ENCODE data around the gene C5orf58. TPM values are rescaled to one million over a fixed set of nuclear protein-coding genes. Genes with fewer than 3 reads are reported as not detected.

Gene C5orf58
- total RNA-seq, 8 experiments from 2014 or later: 0.15 to 15.0 (median 1.7) TPM; not detected in 1

DNA sequence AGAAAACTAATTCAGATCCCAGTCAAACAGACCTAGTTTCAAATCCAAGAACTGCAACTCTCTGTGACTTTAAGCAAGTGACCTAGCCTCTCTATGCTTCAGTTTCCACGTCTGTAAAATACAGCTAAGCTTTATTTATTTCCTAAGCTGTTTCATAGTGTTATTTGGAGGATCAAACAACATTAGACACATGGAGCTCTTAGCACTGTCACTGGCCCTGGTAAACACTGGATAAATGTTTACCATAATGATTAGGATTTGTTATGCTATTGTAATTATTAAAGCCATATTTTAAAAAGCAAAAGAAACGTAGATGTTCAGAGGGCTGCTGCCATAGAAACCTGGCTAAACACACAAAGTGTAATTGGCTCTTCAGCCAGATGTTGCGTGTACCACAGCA, 26.6 kb upstream of the C5orf58 start:
- WGBS, 10 experiments: 0 to 83% (median 35%) methylated on average over 1 to 3 of the region's 3 CpGs; no CpG with 5 or more reads in 1 of the 10 experiments

DNA sequence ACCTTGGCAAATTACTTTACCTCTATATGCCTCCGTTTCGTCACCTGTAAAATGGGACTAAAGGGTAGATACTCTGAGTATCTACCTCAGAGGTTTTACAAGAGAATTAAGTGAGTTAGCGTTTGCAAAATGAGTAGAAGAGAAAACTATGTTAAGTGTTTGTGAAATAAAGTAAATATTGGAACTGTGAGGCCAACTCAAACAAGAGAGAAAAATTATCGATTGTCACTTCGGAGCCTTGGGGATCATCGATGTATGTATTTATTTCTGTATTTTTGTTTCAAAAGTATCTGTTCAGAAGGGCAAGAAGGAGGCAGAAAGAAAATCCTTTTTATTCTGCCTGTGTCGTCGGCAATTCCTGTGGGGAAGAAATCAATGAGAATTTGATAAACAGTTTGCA, 25.8 kb upstream of the C5orf58 start:
- 49 to 100% (median 78%) methylated on average over 1 to 8 of the region's 8 CpGs for WGBS, 10 experiments
- Histone ChIP-seq H3K4me1 (replicated peaks in 1 of 2) (no peaks in the 10 kb centered on the region), H3K4me3 (no peak overlapping the region), H3K27ac (no peak overlapping the region)
- no peak for ATAC-seq (replicated peaks in 6 of 8)
- in situ Hi-C loops (cut with MboI; ENCODE audit: low pct_unique_long_range_greater_than_20kb in 2 of 9, low sequenced_read_pairs in 9 of 9, unreplicated experiment in 9 of 9): loop anchor here in 2 of 9 experiments (25.0 kb wide), 2 partner anchors 95 to 520 kb away; partner anchors contain the start of gene FOXI1 (in 1 of the 2)

More for the DNA sequence above, 26.6 kb upstream of the C5orf58 start:
- H3K27ac ChIP-seq: no peak overlapping the region
- H3K4me3 ChIP-seq: no peak overlapping the region
- ATAC-seq (replicated peaks in 6 of 8): no peak
- H3K4me1 ChIP-seq (replicated peaks in 1 of 2): no peaks in the 10 kb centered on the region
- in situ Hi-C loops (cut with MboI; ENCODE audit: low pct_unique_long_range_greater_than_20kb in 2 of 9, low sequenced_read_pairs in 9 of 9, unreplicated experiment in 9 of 9): loop anchor here in 2 of 9 experiments (25.0 kb wide), 2 partner anchors 94 to 519 kb away; partner anchors contain the start of gene FOXI1 (in 1 of the 2)

DNA sequence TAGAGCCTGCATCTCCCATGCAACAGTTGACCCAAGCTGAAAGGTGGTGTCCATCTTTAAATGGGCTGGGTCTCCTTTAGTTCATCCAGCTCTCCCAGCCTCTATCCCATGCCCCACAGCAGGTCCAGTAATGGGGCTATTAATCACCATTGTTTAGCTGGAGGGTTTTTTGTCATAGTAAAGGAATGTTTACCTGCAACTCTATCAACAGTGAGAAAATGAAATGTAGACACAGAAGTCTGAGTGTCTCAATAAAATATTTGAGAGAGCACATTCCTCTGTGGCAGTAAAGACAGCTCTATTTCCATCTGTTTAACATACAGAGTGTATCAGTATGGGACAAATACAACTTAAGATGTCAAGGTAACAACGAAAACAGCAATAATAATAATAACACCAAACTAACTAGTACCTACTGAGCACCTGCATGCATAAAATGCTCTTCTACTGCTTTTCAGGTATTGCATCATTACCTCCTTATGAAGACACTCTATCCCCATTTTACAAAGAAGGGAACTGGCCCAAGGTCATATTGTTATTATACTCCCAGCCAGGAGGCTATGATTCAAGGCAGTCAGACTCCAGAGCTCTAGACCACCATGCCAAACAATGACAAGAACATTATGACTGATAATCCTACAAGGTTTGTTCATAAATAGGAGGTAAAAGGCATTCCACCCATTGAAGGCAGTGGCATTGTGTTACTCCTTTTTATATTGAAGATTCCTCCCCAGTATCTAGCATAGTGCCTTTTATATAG, 21.0 kb upstream of the C5orf58 start:
- Histone ChIP-seq H3K4me1 (replicated peaks in 1 of 2) (no peaks in the 10 kb centered on the region), H3K4me3 (no peak overlapping the region), H3K27ac (no peak overlapping the region)
- ATAC-seq (replicated peaks in 6 of 8): peak in 1 of 8 experiments; percentile 21
- 0 to 86% (median 20%) methylated on average over 1 of the region's 1 CpG; no CpG with 5 or more reads in 3 of the 10 experiments for WGBS, 10 experiments
- in situ Hi-C loops (cut with MboI; ENCODE audit: low pct_unique_long_range_greater_than_20kb in 2 of 9, low sequenced_read_pairs in 9 of 9, unreplicated experiment in 9 of 9): loop anchor here in 2 of 9 experiments (25.0 kb wide), 2 partner anchors 99 to 524 kb away; partner anchors contain the start of gene FOXI1 (in 1 of the 2)

DNA sequence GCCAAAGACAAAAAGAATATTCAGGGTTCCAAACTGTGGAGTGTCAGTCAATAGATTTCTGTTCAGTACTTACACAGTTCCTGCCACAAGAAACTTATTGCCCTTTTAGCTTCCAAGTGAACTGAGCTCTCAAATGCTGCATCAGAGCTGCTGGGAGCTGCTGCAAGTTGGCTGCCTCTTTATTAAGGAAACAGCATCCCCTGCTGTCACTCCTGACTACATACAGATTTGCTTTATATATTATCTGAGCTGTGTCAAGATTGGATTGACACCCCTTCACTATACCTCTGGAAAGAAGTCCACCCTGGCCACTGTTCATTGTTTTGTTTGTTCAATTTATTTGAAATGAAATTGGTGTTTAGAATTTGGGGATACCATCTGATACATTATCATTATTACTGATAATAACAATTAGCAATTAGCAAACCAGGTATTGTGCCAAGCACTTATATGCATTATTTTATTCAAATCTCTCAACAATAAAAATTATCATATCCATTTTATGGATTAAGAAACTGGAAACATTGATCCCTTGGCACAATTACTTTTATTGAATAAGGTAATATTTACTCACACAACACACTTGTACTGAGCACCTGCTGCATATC, 16.4 kb upstream of the C5orf58 start:
- Histone ChIP-seq H3K4me1 (replicated peaks in 1 of 2) (peaks cover 16 to 19% of the 10 kb centered on the region in 2 donors), H3K4me3 (no peak overlapping the region), H3K27ac (no peak overlapping the region)
- ATAC-seq (replicated peaks in 6 of 8): peak; percentile 68 to 84 (median 78)
- in situ Hi-C loops (cut with MboI; ENCODE audit: low pct_unique_long_range_greater_than_20kb in 2 of 9, low sequenced_read_pairs in 9 of 9, unreplicated experiment in 9 of 9): loop anchor here in 2 of 9 experiments (25.0 kb wide), 2 partner anchors 104 to 529 kb away; partner anchors contain the start of gene FOXI1 (in 1 of the 2)

DNA sequence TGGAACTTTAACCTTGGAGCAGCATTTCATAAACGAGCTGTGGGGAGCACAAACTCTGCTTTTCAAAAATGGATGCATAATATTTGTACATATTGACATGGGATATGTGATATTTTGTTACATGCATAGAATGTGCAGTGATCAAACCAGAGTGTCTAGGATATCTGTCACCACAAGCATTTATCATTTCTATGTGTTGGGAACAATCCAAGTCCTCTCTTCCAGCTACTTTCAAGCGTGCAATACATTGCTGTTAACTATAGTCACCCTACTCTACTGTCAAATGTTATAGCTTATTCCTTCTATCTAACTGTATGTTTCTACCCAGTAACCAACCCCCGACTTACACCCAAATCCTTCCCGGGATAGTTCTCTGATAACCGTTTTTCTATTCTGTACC, 15.0 kb upstream of the C5orf58 start:
- in situ Hi-C loops (cut with MboI; ENCODE audit: low pct_unique_long_range_greater_than_20kb in 2 of 9, low sequenced_read_pairs in 9 of 9, unreplicated experiment in 9 of 9): loop anchor here in 2 of 9 experiments (25.0 kb wide), 2 partner anchors 106 to 531 kb away; partner anchors contain the start of gene FOXI1 (in 1 of the 2)
- ATAC-seq (replicated peaks in 6 of 8): peak in 2 of 8 experiments; percentile 40 to 46
- WGBS, 10 experiments: 34 to 92% (median 83%) methylated on average over 1 to 5 of the region's 5 CpGs; no CpG with 5 or more reads in 1 of the 10 experiments
- H3K27ac ChIP-seq: no peak overlapping the region
- H3K4me3 ChIP-seq: no peak overlapping the region
- peaks cover 29 to 33% of the 10 kb centered on the region in 2 donors for H3K4me1 ChIP-seq (replicated peaks in 1 of 2)

DNA sequence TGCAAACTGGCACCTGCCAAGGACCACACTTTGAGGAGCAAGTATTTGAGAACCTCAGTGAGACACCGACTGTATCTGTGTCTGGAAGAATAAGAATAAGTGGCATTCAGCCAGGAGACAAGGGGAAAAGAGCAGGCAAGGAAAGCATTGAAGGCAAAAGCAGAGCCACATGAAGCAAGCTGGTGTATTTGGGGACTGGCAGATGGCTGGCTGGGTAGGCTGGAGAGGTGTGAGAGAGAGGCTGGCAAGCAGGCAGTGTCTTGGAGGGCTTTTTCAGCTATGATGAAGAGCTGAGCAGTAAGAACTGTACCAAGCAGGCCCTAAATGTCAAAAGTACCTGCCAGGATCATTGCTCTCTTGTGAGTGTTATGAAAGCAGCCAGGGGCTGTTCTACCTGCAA, 14.1 kb upstream of the C5orf58 start:
- ATAC-seq (replicated peaks in 6 of 8): no peak
- H3K27ac ChIP-seq: no peak overlapping the region
- 20 to 100% (median 71%) methylated on average over 1 of the region's 1 CpG; no CpG with 5 or more reads in 4 of the 10 experiments for WGBS, 10 experiments
- no peak overlapping the region for H3K4me3 ChIP-seq
- peaks cover 34 to 38% of the 10 kb centered on the region in 2 donors for H3K4me1 ChIP-seq (replicated peaks in 1 of 2)
- in situ Hi-C loops (cut with MboI; ENCODE audit: low pct_unique_long_range_greater_than_20kb in 2 of 9, low sequenced_read_pairs in 9 of 9, unreplicated experiment in 9 of 9): loop anchor here in 2 of 9 experiments (25.0 kb wide), 2 partner anchors 106 to 531 kb away; partner anchors contain the start of gene FOXI1 (in 1 of the 2)

DNA sequence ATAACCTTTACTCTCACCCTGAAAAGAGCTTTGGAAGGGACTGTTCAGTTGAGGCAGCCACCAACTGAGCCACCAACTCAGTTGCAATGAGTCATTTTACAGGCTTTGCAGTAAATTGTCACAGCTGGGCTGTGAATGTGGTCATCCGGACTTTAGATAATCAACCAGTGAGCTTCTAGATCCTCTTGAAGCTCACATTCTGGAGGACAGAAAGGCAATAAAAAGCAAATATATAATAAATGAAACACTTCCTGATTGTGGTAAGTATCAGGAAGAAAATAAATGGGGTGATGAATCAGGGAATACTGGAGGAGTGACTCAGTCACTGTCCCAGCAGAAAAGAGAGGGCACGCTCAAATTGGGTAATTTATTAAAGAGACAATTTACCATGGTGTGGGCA, 13.2 kb upstream of the C5orf58 start:
- in situ Hi-C loops (cut with MboI; ENCODE audit: low pct_unique_long_range_greater_than_20kb in 2 of 9, low sequenced_read_pairs in 9 of 9, unreplicated experiment in 9 of 9): loop anchor here in 5 of 9 experiments (10.0 to 25.0 kb wide), 5 partner anchors 107 to 532 kb away; partner anchors contain the start of gene FOXI1 (in 1 of the 5)
- peak in 6 of 8 experiments; percentile 13 to 59 (median 44) for ATAC-seq (replicated peaks in 6 of 8)
- no peak overlapping the region for H3K27ac ChIP-seq
- 7 to 100% (median 45%) methylated on average over 1 to 2 of the region's 2 CpGs; no CpG with 5 or more reads in 4 of the 10 experiments for WGBS, 10 experiments
- no peak overlapping the region for H3K4me3 ChIP-seq
- H3K4me1 ChIP-seq (replicated peaks in 1 of 2): peaks cover 34 to 38% of the 10 kb centered on the region in 2 donors

DNA sequence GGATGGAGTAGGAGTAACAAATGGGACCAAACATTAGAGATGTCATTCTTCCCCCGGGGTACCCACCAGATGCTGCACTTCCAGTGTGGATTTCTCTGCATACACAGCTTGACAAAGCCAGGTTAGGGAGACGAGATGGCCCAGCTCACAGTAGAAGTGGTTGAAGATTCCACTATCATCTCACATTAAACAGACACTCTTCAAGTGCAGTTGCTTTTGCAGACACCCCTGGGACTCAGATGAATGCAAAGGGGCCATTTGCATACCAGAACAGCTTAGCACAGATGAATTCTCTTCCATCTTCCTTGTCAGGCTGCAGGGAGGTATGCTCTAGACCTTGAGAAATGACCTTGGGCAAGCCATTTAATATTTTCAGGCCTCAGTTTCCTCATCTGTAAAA, 12.6 kb upstream of the C5orf58 start:
- Histone ChIP-seq H3K4me3 (no peak overlapping the region), H3K4me1 (replicated peaks in 1 of 2) (peaks cover 34 to 38% of the 10 kb centered on the region in 2 donors), H3K27ac (no peak overlapping the region)
- 20 to 86% (median 58%) methylated on average over 1 to 2 of the region's 2 CpGs; no CpG with 5 or more reads in 6 of the 10 experiments for WGBS, 10 experiments
- peak in 3 of 8 experiments; percentile 13 to 37 (median 29) for ATAC-seq (replicated peaks in 6 of 8)
- in situ Hi-C loops (cut with MboI; ENCODE audit: low pct_unique_long_range_greater_than_20kb in 2 of 9, low sequenced_read_pairs in 9 of 9, unreplicated experiment in 9 of 9): loop anchor here in 5 of 9 experiments (10.0 to 25.0 kb wide), 5 partner anchors 108 to 533 kb away; partner anchors contain the start of gene FOXI1 (in 1 of the 5)

DNA sequence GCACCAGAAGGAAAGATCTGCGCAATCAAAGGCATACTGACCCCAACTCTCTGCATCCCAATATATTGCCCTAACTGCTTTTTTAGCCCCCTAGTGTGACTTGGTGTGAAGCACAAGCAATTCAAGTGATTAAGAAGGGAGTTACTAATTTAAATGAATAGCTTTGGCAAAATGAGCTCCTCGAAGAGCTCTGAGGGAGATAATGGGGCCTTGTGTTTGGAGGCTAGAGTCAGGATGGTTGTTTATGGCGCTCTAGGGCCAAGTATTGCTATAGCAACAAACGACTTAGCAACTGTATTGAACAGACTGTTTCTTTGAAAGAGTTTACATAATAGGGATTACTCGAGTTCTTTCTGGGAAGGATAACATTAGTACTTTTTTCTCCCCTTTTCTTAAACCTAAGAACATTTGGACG, 11.5 kb upstream of the C5orf58 start:
- peaks cover 38 to 42% of the 10 kb centered on the region in 2 donors for H3K4me1 ChIP-seq (replicated peaks in 1 of 2)
- peak in 6 of 8 experiments; percentile 39 to 89 (median 88) for ATAC-seq (replicated peaks in 6 of 8)
- H3K27ac ChIP-seq: peak overlapping the region in 1 of 2 donors; percentile 23
- WGBS, 10 experiments: 14 to 54% (median 22%) methylated on average over 2 to 6 of the region's 6 CpGs; no CpG with 5 or more reads in 1 of the 10 experiments
- no peak overlapping the region for H3K4me3 ChIP-seq
- in situ Hi-C loops (cut with MboI; ENCODE audit: low pct_unique_long_range_greater_than_20kb in 2 of 9, low sequenced_read_pairs in 9 of 9, unreplicated experiment in 9 of 9): loop anchor here in 5 of 9 experiments (10.0 to 25.0 kb wide), 5 partner anchors 109 to 534 kb away; partner anchors contain the start of gene FOXI1 (in 1 of the 5)

DNA sequence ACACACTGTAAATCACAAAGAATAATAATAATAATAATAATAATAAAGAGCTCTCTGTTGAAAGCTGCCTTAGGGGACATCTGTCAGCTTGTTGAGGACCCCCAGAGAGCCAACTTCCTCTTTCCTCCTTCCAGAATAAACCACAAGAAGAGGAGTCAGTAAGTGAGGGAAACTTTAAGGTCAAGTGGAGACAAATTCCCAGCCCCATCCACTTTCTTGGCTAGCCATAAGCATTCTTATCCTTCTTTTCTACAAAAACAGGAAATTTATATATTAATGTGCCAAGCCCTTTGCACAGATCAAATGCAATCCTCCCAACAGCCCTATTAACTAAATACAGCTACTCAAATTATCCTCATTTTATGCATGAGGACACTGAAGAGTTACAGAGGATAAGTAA, 9.4 kb upstream of the C5orf58 start:
- no peak for ATAC-seq (replicated peaks in 6 of 8)
- in situ Hi-C loops (cut with MboI; ENCODE audit: low pct_unique_long_range_greater_than_20kb in 2 of 9, low sequenced_read_pairs in 9 of 9, unreplicated experiment in 9 of 9): loop anchor here in 5 of 9 experiments (10.0 to 25.0 kb wide), 5 partner anchors 111 to 536 kb away; partner anchors contain the start of gene FOXI1 (in 1 of the 5)
- Histone ChIP-seq H3K4me1 (replicated peaks in 1 of 2) (peaks cover 50 to 61% of the 10 kb centered on the region in 2 donors), H3K4me3 (no peak overlapping the region), H3K27ac (no peak overlapping the region)

DNA sequence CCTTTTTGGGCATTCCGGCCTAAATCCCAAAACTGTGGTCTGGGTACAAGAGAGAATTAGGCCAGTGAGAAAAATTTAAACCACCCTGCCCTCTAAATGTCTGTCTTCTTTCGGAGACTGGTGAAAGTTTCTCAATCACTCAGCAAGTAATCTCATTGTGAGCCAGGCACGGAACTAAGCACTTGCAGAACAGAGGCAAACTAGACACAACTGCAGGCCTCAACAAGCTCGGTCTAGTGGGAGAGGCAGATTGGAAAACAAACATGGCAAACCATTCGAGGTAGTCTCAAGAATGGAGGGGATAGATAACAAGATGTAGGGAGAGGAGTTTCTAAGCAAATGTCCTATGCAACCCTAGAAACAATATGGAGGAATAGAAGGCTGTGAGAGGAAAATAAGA, 8.9 kb upstream of the C5orf58 start:
- H3K4me1 ChIP-seq (replicated peaks in 1 of 2): peaks cover 53 to 66% of the 10 kb centered on the region in 2 donors
- no peak overlapping the region for H3K27ac ChIP-seq
- in situ Hi-C loops (cut with MboI; ENCODE audit: low pct_unique_long_range_greater_than_20kb in 2 of 9, low sequenced_read_pairs in 9 of 9, unreplicated experiment in 9 of 9): loop anchor here in 5 of 9 experiments (10.0 to 25.0 kb wide), 5 partner anchors 112 to 537 kb away; partner anchors contain the start of gene FOXI1 (in 1 of the 5)
- 20 to 100% (median 73%) methylated on average over 2 to 5 of the region's 5 CpGs for WGBS, 10 experiments
- no peak overlapping the region for H3K4me3 ChIP-seq
- ATAC-seq (replicated peaks in 6 of 8): no peak

DNA sequence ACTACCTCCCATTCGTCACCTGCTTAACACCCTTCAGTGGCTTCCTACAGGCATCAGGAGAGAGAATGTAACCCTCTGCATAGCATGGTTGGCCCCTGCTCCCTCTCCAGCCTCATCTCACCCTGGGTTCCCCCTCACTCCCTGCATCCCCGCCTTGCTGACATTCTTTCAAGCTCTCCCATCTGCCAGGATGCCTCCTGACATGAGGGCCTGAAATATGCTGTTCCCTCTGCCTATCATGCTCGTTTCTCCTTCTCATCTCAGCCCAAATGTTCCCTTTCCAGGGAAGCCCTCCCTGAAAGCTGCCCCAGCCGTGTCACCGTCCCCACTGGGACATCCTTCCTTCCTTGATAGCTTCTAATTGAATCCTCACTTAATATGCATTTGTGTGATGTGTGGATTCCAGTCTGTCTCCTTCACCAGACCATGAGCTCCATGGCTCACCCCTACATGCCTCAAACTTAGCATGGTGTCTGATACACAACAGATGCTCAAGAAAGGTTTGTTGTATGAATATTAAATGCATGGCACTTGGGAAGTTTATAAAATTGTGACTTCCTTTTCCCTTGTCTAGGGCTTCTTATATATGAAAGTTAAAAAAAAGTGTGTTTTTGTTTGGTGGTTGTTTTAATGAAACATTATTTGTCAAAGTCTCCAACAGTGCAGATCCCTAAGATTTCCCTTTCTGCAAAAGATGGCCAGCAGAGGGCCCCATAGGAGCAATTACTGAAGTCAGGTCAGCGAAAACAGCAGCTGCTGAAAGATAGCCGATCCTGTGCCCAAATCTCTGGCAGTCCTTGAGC, 7.3 kb upstream of the C5orf58 start:
- in situ Hi-C loops (cut with MboI; ENCODE audit: low pct_unique_long_range_greater_than_20kb in 2 of 9, low sequenced_read_pairs in 9 of 9, unreplicated experiment in 9 of 9): loop anchor here in 7 of 9 experiments (10.0 to 25.0 kb wide), 5 partner anchors 187 to 399 kb away; no protein-coding TSS in a partner anchor
- 0 to 90% (median 35%) methylated on average over 1 to 5 of the region's 7 CpGs; no CpG with 5 or more reads in 2 of the 10 experiments for WGBS, 10 experiments

More for the DNA sequence above, 7.3 kb upstream of the C5orf58 start:
- no peak overlapping the region for H3K27ac ChIP-seq
- H3K4me1 ChIP-seq (replicated peaks in 1 of 2): peaks cover 45 to 67% of the 10 kb centered on the region in 2 donors
- ATAC-seq (replicated peaks in 6 of 8): peak; percentile 61 to 84 (median 68)
- H3K4me3 ChIP-seq: no peak overlapping the region

Measured in motor neuron (in vitro differentiated cells).